Measurements from ENCODE around the gene TESK2. TPM values are rescaled to one million over a fixed set of nuclear protein-coding genes. Genes with fewer than 3 reads are reported as not detected.

Gene TESK2
- total and polyA plus RNA-seq, 2 of the 13 experiments (the other 11 are each of a cell fraction or from before 2014, with no cell fraction given), result 5.5 to 9.6 TPM

DNA sequence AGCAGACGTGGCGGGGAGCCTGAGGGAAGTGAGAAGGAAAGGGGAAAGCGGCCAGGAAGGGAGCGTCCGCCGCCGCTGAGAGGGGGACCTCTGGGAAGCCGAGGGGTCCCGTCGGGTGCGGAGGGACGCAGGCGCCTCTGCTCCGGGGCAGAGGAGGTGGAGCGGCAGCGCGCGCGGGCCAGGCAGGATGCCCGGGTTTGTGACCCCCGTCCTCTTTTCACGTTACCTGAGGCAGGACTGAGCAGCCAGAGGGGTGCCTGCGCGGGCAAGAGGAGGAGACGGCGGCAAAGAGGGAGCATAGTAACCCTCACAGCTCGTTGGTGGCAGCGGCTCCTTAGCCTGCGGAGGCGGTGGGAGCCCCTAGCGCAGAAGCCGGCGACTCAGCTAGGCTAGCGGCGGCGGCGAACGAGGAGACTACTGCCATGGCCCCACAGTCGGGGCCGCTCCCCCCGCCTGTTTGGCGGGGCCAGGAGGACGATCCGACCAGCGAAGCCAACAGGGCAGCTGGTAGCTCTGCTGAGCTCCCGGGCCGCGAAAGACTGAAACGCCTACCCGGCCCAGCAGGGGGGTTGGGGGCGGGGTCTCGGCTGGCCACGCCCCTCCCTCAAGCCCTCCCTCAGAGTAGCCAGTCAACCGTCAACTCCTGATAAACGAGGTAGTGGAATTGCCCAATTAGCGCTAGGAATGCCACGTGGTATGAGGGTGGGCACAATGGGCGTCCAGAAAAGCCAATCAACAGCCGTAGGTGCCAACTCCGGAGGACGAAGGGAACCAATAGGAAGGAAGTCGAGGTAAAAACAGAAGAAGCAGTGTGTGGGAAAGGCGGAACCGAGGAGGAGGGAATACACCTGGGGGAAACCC lies at the start of gene TESK2 (continued):
- TF ChIP-seq, protein P1, sequence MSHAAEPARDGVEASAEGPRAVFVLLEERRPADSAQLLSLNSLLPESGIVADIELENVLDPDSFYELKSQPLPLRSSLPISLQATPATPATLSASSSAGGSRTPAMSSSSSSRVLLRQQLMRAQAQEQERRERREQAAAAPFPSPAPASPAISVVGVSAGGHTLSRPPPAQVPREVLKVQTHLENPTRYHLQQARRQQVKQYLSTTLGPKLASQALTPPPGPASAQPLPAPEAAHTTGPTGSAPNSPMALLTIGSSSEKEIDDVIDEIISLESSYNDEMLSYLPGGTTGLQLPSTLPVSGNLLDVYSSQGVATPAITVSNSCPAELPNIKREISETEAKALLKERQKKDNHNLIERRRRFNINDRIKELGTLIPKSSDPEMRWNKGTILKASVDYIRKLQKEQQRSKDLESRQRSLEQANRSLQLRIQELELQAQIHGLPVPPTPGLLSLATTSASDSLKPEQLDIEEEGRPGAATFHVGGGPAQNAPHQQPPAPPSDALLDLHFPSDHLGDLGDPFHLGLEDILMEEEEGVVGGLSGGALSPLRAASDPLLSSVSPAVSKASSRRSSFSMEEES (CRISPR knock-in tag; IDR thresholded peaks at IDR 0.05), result no peak
- TF ChIP-seq TBP (CRISPR knock-in tag; IDR thresholded peaks at IDR 0.05) (no peak), ZBTB20 (CRISPR knock-in tag; IDR thresholded peaks at IDR 0.05; ENCODE audit: borderline replicate concordance, low read depth) (peak; percentile 29; the same call in 1 of the 2 replicates), ZNF543 (CRISPR knock-in tag; IDR thresholded peaks at IDR 0.05) (no peak; the same call in 1 of the 2 replicates), ZFAT (CRISPR knock-in tag; conservative IDR thresholded peaks at IDR 0.05) (no peak), CBX1 (IDR thresholded peaks at IDR 0.05; ENCODE audit: low read depth) (no peak), HNF4G (IDR thresholded peaks at IDR 0.05; ENCODE audit: borderline replicate concordance, low read depth, low read length) (no peak), HNF4G (CRISPR knock-in tag; IDR thresholded peaks at IDR 0.05; ENCODE audit: borderline replicate concordance, low read depth) (no peak), ZNF17 (CRISPR knock-in tag; IDR thresholded peaks at IDR 0.05) (no peak), ZBTB42 (CRISPR knock-in tag; IDR thresholded peaks at IDR 0.05) (no peak), SNRNP70 (IDR thresholded peaks at IDR 0.05; ENCODE audit: low read depth, low read length) (no peak), SMAD3 (CRISPR knock-in tag; IDR thresholded peaks at IDR 0.05) (no peak), CREB1 (IDR thresholded peaks at IDR 0.05) (peak; percentile 81), CREB1 (CRISPR knock-in tag; IDR thresholded peaks at IDR 0.05) (peak; percentile 96), MTF1 (CRISPR knock-in tag; IDR thresholded peaks at IDR 0.05) (no peak), SRY (CRISPR knock-in tag; IDR thresholded peaks at IDR 0.05) (no peak), ZBTB21 (CRISPR knock-in tag; IDR thresholded peaks at IDR 0.05) (no peak; the same call in 1 of the 2 replicates), ZSCAN9 (CRISPR knock-in tag; IDR thresholded peaks at IDR 0.05; ENCODE audit: borderline replicate concordance) (peak; percentile 65; the same call in 1 of the 2 replicates), THAP11 (CRISPR knock-in tag; IDR thresholded peaks at IDR 0.05) (peak; percentile 83; the same call in 1 of the 2 replicates), ZNF749 (CRISPR knock-in tag; IDR thresholded peaks at IDR 0.05; ENCODE audit: borderline replicate concordance) (no peak), HCFC1 (IDR thresholded peaks at IDR 0.05; ENCODE audit: low read depth, low read length) (no peak), DNMT3B (CRISPR knock-in tag; conservative IDR thresholded peaks at IDR 0.05) (no peak; the same call in 1 of the 2 replicates)
- TF ChIP-seq, protein P2, sequence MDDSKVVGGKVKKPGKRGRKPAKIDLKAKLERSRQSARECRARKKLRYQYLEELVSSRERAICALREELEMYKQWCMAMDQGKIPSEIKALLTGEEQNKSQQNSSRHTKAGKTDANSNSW (CRISPR knock-in tag; IDR thresholded peaks at IDR 0.05; ENCODE audit: borderline replicate concordance), result no peak
- TF ChIP-seq, protein P3, sequence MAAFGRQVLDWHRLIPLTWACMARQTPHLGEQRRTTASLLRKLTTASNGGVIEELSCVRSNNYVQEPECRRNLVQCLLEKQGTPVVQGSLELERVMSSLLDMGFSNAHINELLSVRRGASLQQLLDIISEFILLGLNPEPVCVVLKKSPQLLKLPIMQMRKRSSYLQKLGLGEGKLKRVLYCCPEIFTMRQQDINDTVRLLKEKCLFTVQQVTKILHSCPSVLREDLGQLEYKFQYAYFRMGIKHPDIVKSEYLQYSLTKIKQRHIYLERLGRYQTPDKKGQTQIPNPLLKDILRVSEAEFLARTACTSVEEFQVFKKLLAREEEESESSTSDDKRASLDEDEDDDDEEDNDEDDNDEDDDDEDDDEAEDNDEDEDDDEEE (CRISPR knock-in tag; IDR thresholded peaks at IDR 0.05), result no peak
